PFSK-1 (cell line): ENCODE measurements around the gene TMEM203.

Experiments
- FOXP2 ChIP-seq: optimal IDR thresholded peaks from 2 replicates; pipeline ENCODE3; 2011; ENCODE audit warnings: borderline replicate concordance, control low read depth, inconsistent platforms; ENCODE audit not compliant: insufficient read depth; ENCODE audit errors: extremely low read length, extremely low read depth
- POLR2AphosphoS5 ChIP-seq: IDR thresholded peaks from 2 replicates; pipeline ENCODE4 v1.6.1; 2012; ENCODE audit warnings: low read depth, mild to moderate bottlenecking, control low read depth, low read length, moderate library complexity
- SIN3A ChIP-seq: IDR thresholded peaks from 2 replicates; pipeline ENCODE4 v1.6.1; 2012; ENCODE audit warnings: mild to moderate bottlenecking, low read length, moderate library complexity, borderline replicate concordance; ENCODE audit not compliant: insufficient read depth
- TAF1 ChIP-seq: IDR thresholded peaks from 2 replicates; pipeline ENCODE4 v1.6.1; 2012; ENCODE audit warnings: low read length, control low read depth, borderline replicate concordance; ENCODE audit not compliant: insufficient read depth
- TF ChIP-seq, protein P1 (sequence below), 2 experiments: IDR thresholded peaks; 2 replicates each; pipeline versions ENCODE4 v1.6.1 to v1.8.0; 2011 to 2012; ENCODE audit warnings: low read depth in 2 of 2, low read length in 2 of 2, control low read depth in 1 of 2, inconsistent platforms in 1 of 2, mild to moderate bottlenecking in 1 of 2, moderate library complexity in 1 of 2; ENCODE audit not compliant: insufficient read depth in 1 of 2

Gene TMEM203

DNA sequence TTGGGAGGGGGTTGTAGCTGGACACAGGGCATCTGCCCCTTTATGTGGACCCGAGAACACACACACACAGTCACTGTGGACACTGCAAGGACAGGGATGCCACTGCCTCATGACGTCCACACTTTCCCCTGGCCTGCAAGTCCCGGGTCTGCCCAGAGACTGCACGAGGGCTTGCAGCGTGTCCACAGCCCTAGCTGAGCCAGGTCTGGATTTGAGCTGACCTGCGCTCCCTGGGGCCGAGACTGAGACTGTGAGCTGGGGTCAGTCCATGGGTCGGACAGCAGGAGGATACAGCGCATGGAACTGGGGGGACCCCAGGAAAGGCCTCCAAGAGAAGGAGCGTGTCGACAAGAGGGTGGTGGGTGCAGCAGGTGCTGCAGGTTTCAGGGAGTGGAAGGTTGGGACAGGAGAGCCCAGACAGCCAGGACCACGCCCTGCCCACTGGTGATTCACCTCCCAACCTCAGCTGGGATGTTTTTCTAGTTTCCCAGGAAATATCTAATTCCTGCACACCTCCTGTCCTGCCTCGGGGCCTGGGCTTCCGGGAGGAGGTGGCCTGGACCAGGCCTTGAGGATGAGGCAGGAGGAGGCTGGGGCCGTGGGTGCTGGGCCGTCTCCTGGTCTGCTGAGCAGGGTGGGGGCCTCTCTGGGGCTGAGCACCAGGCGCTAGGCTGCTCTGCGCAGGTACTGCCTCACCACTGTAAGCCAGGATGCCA, 21.0 kb upstream of the TMEM203 start:
- TF ChIP-seq, protein P1, sequence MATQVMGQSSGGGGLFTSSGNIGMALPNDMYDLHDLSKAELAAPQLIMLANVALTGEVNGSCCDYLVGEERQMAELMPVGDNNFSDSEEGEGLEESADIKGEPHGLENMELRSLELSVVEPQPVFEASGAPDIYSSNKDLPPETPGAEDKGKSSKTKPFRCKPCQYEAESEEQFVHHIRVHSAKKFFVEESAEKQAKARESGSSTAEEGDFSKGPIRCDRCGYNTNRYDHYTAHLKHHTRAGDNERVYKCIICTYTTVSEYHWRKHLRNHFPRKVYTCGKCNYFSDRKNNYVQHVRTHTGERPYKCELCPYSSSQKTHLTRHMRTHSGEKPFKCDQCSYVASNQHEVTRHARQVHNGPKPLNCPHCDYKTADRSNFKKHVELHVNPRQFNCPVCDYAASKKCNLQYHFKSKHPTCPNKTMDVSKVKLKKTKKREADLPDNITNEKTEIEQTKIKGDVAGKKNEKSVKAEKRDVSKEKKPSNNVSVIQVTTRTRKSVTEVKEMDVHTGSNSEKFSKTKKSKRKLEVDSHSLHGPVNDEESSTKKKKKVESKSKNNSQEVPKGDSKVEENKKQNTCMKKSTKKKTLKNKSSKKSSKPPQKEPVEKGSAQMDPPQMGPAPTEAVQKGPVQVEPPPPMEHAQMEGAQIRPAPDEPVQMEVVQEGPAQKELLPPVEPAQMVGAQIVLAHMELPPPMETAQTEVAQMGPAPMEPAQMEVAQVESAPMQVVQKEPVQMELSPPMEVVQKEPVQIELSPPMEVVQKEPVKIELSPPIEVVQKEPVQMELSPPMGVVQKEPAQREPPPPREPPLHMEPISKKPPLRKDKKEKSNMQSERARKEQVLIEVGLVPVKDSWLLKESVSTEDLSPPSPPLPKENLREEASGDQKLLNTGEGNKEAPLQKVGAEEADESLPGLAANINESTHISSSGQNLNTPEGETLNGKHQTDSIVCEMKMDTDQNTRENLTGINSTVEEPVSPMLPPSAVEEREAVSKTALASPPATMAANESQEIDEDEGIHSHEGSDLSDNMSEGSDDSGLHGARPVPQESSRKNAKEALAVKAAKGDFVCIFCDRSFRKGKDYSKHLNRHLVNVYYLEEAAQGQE (IDR thresholded peaks at IDR 0.05; ENCODE audit: insufficient read depth in 1 of 2, low read depth in 2 of 2, low read length in 2 of 2), result no peak
- TF ChIP-seq TAF1, result no peak
- no peak for TF ChIP-seq SIN3A
- TF ChIP-seq POLR2AphosphoS5, result no peak
- no peak for TF ChIP-seq FOXP2

DNA sequence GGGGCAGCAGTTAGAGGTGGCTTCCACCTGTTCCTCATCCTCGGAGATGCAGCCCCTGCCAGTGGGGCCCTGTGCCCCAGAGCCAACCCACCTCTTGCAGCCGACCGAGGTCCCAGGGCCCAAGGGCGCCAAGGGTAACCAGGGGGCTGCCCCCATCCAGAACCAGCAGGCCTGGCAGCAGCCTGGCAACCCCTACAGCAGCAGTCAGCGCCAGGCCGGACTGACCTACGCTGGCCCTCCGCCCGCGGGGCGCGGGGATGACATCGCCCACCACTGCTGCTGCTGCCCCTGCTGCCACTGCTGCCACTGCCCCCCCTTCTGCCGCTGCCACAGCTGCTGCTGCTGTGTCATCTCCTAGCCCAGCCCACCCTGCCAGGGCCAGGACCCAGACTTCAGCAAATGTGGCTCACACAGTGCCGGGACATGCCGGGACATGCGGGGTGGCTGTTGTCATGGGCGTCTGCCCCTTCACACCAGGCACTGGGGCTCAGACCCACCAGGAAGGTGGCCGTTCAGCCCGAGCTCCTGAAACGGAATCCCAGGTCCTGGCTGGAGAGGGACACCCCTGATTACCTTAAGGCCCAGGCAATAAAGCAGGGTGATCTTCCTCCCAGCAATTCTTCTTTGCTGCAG, 20.4 kb upstream of the TMEM203 start:
- TF ChIP-seq, protein P1 (IDR thresholded peaks at IDR 0.05; ENCODE audit: insufficient read depth in 1 of 2, low read depth in 2 of 2, low read length in 2 of 2), result no peak
- TF ChIP-seq FOXP2 (no peak), TAF1 (no peak), POLR2AphosphoS5 (no peak), SIN3A (no peak)

DNA sequence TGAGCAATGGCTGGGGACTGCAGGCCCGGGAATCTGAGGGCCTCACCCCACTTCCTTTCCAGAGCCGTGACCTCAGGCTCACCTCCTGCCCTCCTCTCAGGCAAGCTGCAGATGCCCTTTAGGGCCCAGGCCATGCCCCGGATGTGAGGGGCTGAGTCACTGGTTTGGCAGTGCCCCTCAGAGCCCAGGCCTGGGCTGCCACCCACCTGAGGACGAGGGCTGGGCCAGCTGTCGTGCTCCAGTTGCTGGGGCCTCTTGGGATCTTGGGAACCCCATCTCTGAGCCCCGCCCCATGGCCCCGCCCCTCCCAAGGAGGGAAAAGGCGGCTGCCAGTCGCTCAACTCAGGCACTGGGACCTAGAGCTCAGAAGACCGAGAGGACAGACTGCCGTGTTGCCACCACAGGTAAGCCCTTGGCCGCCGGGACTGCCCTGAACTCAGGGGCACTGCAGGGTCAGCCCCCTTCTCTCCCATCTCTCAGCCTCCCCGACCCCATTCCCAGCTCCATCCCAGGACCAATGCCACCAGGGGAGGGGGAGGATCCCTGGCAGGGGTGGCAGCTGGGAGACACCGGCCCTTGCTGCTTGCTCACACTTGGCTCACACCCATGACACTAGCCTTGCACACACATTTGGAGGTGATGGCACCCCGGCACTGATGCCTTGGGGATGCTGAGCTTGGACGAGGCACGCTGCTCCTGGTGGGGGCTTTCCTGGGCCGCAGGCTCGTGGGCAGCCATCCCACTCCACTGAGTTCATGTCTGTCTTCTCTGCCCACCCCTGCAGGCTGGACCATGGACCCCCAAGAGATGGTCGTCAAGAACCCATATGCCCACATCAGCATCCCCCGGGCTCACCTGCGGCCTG, 19.6 kb upstream of the TMEM203 start, which contains the start of gene CYSRT1:
Gene CYSRT1 (plus strand): TSS at position 345 of the 865 bp plus-strand sequence. CDS start 448 bp downstream, at position 793.
- TF ChIP-seq FOXP2 (no peak), SIN3A (no peak), TAF1 (no peak), POLR2AphosphoS5 (no peak)
- TF ChIP-seq, protein P1 (IDR thresholded peaks at IDR 0.05; ENCODE audit: insufficient read depth in 1 of 2, low read depth in 2 of 2, low read length in 2 of 2), result no peak

DNA sequence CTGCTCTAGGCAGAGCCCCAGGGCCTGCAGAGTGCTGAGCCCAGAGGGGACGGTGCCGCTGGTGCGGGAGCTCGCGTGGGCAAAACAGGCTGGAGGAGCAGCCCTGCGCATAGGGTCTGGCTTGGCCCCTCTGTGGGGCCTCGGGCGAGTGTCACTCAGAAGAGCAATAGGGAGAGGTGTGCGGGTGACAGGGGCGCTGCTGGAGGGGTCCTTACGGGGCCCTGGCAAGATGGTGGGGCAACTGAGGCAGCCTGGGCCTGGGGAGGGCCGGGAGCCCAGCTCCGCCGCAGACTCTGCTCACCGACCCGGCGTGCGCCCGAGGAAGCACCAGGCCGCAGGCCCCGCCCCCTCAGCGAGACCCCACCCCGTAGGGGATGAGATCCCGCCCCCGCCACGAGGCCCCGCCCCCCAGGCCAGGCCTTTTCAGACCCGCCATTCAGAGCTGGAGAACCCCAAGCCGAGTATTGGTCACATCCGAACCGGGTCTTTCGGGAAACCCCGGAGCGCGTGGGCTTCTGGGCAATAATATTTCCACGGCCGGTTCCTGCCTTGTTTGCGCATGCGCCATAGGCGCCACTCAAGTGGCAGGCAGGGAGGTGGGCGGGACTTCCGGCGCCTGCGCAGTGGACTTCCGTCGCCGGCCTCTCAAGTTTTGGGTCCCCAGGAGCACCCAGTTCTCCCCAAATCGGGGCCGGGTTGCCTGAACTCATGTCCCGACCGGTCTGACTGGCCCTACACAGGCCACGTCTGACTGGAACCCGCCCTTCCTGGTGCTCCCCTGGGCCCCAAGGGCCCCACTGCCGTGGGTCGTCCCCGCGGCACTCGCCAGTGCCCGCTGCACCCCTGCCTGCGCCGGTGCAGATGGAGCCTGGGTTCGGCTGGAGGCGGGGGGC, 17.9 kb upstream of the TMEM203 start:
- TF ChIP-seq SIN3A (no peak), TAF1 (peak; percentile 55; the same call in 1 of the 2 replicates), POLR2AphosphoS5 (peak; percentile 89), FOXP2 (no peak)
- TF ChIP-seq, protein P1 (IDR thresholded peaks at IDR 0.05; ENCODE audit: insufficient read depth in 1 of 2, low read depth in 2 of 2, low read length in 2 of 2), result no peak
